ENCODE results near the gene FAM174B.

DNA sequence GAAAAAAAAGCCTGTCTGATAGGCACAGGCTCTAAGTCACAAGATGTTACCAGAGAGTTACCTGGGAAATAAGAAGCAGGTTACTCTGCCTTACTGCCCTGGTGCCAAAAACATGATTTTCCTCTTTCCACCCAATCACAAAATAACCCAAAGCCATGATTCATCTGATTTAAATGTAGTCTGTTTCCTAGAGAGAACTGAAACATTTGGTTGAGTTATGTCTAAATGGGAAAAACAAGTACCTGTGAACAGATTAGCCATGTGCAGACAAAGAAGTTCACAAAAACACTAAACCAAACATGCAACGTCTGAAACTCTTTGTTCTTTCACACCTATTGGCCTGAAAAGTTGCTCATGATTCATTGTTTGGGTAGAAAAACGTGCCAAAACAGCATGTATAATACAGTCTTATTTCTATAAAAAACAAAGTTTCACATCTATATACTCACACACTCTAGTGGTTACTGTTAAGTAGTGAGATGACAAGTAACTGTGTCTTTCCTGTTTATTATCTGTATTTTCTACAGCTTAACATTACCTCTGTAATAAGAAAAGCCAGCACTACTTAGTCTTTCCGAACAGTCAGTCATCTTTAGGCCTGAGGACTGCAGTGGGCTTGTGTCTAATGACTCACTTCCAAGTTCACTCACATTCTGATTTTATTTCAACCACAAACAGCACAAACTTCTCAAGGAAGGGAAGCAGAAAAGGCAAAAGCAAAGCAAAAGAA lies 30.2 kb downstream of the FAM174B start:
- TF ChIP-seq, protein P1, sequence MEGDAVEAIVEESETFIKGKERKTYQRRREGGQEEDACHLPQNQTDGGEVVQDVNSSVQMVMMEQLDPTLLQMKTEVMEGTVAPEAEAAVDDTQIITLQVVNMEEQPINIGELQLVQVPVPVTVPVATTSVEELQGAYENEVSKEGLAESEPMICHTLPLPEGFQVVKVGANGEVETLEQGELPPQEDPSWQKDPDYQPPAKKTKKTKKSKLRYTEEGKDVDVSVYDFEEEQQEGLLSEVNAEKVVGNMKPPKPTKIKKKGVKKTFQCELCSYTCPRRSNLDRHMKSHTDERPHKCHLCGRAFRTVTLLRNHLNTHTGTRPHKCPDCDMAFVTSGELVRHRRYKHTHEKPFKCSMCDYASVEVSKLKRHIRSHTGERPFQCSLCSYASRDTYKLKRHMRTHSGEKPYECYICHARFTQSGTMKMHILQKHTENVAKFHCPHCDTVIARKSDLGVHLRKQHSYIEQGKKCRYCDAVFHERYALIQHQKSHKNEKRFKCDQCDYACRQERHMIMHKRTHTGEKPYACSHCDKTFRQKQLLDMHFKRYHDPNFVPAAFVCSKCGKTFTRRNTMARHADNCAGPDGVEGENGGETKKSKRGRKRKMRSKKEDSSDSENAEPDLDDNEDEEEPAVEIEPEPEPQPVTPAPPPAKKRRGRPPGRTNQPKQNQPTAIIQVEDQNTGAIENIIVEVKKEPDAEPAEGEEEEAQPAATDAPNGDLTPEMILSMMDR (conservative IDR thresholded peaks at IDR 0.05; ENCODE audit: low read length) = no peak
- no peak for TF ChIP-seq EZH2phosphoT487 (IDR thresholded peaks at IDR 0.05; ENCODE audit: borderline replicate concordance)
